Activated T-helper 1 cell treated with anti-CD3 and anti-CD28 coated beads, Interleukin-12 subunit alpha, Interleukin-12 subunit beta, Interleukin-2, Interleukin-4 antibody, amounts not matched to agents 30 ng/mL and 10 ng/mL and 1 ng/mL, durations not matched to agents 14 hours and 24 hours and 36 hours (primary cell): Measurements from ENCODE around the gene SLC2A1. TPM values are rescaled to one million over a fixed set of nuclear protein-coding genes. Genes with fewer than 3 reads are reported as not detected.
"Not testable (repeated sequence)": the region's sequence is repeated elsewhere in the genome, so short reads cannot be mapped to it uniquely, and the experiment has no call there.

Source experiments
- DNase-seq: peaks from one replicate; pipeline ENCODE4 v3.0.0; 2021; ENCODE audit warnings: low spot score
- H3K27ac Mint-ChIP-seq: one replicate; pipeline ENCODE4 v1.8.0; 2021; ENCODE audit warnings: mild to moderate bottlenecking, mixed read lengths
- H3K27me3 Mint-ChIP-seq: one replicate; pipeline ENCODE4 v1.8.0; 2022; ENCODE audit warnings: mild to moderate bottlenecking, moderate library complexity, mixed read lengths; ENCODE audit not compliant: insufficient read depth
- H3K36me3 Mint-ChIP-seq: one replicate; pipeline ENCODE4 v1.8.0; 2021; ENCODE audit warnings: low read depth, mixed read lengths
- H3K4me1 Mint-ChIP-seq: one replicate; pipeline ENCODE4 v1.8.0; 2021; ENCODE audit warnings: low read depth, mixed read lengths
- H3K4me3 Mint-ChIP-seq: one replicate; pipeline ENCODE4 v1.8.0; 2021; ENCODE audit warnings: mild to moderate bottlenecking, moderate library complexity, mixed read lengths
- H3K9me3 Mint-ChIP-seq: one replicate; pipeline ENCODE4 v1.8.0; 2021; ENCODE audit warnings: mixed read lengths
- intact Hi-C: fragments of 100-400 bp; cut with micrococcal nuclease; formaldehyde crosslinking; loops from one replicate; pipeline ENCODE4 v1.15.1; 2024
- total RNA-seq: library from RNA; stranded (reverse); gene quantifications from 2 replicates; pipeline ENCODE4 v1.2.3, GENCODE V29; 2022

The SLC2A1 gene
- total RNA-seq, 1 donor from 2014 or later: 111 TPM

DNA sequence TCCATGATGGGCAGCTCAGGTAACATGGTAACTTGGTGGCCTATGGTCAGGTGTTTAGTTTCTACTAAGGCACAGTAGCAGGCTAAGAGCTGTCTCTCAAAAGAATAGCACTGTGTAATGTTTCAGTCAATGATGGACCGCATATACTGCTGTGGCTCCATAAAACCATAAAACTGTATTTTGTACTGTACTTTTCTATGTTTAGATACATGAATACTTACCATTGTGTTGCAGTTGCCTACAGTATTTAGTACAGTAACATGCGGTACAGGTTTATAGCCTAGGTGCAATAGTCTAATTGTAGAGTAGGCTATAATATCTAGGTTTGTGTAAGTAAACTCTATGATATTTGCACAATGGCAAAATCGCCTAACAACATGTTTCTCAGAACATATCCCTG is 50.6 kb downstream of the SLC2A1 start:
- intact Hi-C loops: no loop called here
- H3K4me1 Mint-ChIP-seq: no peaks in the 10 kb centered on the region
- no peak overlapping the region for H3K4me3 Mint-ChIP-seq
- H3K27me3 Mint-ChIP-seq: peaks cover 4% of the 10 kb centered on the region
- no peaks in the 10 kb centered on the region for H3K36me3 Mint-ChIP-seq
- DNase-seq: no peak
- no peaks in the 10 kb centered on the region for H3K9me3 Mint-ChIP-seq
- no peak overlapping the region for H3K27ac Mint-ChIP-seq

DNA sequence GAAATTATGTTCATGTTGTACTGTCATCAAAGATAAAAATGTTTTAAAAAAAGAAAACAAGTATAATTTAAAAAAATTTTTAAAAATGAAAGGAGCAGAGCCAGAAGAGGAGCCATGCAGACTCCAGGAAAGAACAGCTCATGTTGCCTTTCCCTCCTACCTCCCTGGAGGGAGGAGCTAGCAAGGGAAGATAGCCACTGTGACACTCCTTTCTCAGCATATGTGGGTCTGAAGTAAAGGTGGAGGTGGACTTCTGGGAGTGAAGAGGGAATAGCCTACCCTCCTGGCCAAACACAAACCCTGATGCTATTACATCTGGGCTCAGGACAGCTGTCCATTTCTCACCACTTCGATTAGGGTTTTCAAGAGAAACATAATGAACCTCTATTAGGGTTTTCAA is 54.2 kb downstream of the SLC2A1 start:
- no peaks in the 10 kb centered on the region for H3K27me3 Mint-ChIP-seq
- H3K4me3 Mint-ChIP-seq: no peak overlapping the region
- H3K36me3 Mint-ChIP-seq: no peaks in the 10 kb centered on the region
- intact Hi-C loops: no loop called here
- H3K27ac Mint-ChIP-seq: no peak overlapping the region
- H3K9me3 Mint-ChIP-seq: no peaks in the 10 kb centered on the region
- H3K4me1 Mint-ChIP-seq: no peaks in the 10 kb centered on the region
- no peak for DNase-seq

DNA sequence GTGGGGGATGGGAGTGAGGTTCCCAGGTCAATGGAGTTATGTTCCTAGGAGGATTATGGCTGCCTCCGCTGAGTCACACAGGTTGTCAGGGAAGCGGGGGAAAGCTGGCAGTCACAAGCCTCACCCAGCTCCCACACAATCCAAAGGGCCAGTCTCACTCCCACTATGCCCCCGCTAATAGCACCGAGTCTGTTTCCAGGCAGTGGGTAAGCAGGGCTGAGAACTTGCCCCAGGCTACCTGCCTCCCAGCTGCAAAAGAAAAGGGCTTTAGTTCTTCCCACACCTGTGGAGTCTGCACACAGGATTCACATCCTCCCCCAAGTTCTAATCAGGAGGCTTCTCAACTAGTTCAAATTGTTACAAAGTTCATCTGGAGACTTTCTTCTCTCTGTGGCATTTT is 58.7 kb downstream of the SLC2A1 start:
- peaks cover 11% of the 10 kb centered on the region for H3K9me3 Mint-ChIP-seq
- not testable (repeated sequence) for H3K4me1 Mint-ChIP-seq

DNA sequence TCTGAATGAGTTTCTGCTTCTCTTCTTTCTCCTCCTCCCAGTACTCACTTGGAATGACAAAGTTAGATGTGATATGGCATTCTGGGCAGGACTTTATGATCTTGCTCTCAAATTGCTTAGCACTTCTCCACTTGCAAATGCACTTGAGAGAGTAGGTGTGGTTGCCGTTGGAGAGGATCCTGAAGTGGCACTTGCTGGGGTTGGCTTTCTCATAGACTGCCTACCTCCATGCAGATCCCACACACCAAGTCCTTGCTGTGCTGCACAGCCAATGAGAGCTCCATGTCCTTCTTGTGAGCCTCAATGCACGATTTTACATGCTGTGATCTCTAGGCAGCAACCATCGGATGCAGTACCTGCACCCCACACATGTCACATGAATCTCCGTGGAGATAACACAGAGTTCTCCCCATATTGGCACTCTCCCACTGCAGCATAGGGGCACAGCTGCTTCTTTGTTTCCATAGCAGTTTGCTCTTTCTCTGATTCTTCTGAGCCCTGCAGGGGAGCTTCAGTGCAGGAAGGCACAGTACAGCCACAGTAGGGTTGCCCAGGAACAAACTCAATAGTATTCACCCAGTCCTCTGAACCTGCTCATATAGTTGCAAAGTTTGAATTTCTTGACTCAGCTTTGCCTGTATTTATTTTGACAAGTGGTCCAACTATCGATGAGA is 67.1 kb downstream of the SLC2A1 start:
- H3K9me3 Mint-ChIP-seq: no peaks in the 10 kb centered on the region
- H3K27me3 Mint-ChIP-seq: peaks cover 10% of the 10 kb centered on the region
- intact Hi-C loops: no loop called here
- H3K36me3 Mint-ChIP-seq: no peaks in the 10 kb centered on the region
- H3K4me1 Mint-ChIP-seq: no peaks in the 10 kb centered on the region
- DNase-seq: no peak
- H3K27ac Mint-ChIP-seq: no peak overlapping the region
- no peak overlapping the region for H3K4me3 Mint-ChIP-seq

More for the DNA sequence above, 58.7 kb downstream of the SLC2A1 start:
- H3K27ac Mint-ChIP-seq, intact Hi-C loops, DNase-seq, H3K36me3 Mint-ChIP-seq, H3K4me3 Mint-ChIP-seq: not testable (repeated sequence)
- peaks cover 23% of the 10 kb centered on the region for H3K27me3 Mint-ChIP-seq

DNA sequence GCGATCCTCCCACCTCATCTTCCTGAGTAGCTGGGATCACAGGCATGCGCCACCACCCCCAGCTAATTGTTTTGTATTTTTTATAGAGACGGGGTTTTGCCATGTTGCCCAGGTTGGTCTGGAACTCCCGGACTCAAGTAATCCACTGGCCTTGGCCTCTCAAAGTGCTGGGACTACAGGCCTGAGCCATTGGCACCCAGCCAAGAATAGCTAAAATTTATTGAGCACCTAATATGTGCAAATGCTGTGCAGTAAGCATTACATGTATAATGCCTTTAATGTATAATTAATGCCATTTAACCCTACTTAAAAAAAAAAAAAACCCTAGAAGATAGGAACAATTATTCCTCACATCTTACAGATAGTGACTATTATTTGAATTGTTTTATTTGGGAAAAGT is 69.4 kb downstream of the SLC2A1 start:
- Mint-ChIP-seq H3K27me3 (peaks cover 10% of the 10 kb centered on the region), H3K36me3 (no peaks in the 10 kb centered on the region), H3K4me3 (no peak overlapping the region), H3K9me3 (no peaks in the 10 kb centered on the region), H3K4me1 (no peaks in the 10 kb centered on the region), H3K27ac (no peak overlapping the region)
- intact Hi-C loops: no loop called here
- no peak for DNase-seq

DNA sequence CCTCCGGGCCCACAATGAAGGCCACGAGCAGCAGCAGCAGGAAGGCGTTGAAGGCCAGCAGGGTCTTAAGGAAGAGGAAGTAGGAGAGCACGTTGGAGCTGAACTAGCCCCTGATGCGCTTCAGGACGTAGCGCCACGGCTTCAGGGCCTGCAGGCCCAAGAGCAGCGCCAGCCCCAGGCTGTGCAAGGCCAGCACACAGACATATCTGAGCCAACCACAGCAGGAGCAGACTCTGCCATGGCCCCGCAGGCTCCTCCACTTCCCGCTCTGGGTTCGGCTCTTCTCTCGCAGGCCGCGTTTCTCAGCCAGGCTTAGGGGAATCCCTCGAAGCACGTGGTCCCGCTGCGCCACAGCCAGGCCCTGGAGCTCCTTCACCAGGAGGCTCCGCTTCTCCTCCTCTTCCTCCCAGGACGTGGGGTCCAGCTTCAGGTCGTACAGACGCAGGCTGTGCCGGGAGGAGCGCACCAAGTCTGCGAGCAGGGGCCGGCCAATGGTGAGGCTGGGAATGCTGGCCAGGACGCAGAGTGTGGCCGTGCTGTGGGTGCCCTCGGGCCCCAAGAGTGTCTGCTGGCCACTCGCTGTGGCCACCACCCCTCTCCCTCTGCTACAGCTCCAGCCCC is 70.5 kb downstream of the SLC2A1 start:
- Mint-ChIP-seq H3K27ac (no peak overlapping the region), H3K27me3 (peaks cover 10% of the 10 kb centered on the region), H3K36me3 (no peaks in the 10 kb centered on the region), H3K9me3 (no peaks in the 10 kb centered on the region), H3K4me3 (no peak overlapping the region), H3K4me1 (no peaks in the 10 kb centered on the region)
- DNase-seq: no peak
- intact Hi-C loops: no loop called here

DNA sequence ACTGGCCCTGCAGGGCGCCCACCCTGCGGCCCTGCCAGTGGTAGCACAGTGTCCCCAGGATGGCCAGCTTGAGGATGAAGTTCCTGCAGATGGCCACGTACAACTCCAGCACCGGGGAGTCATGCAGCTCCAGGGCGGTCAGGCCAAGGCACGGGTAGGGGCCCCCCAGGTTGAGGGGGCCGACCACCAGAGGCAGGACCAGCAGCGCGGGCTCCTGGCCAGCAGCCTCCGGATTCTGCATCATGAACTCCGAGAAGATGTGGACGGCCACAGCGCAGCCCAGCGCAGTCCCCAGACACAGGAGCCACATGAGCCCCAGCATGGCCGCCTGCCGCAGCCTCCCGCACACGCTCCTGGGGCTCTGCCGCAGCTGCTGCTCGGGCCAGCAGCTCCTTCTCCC is 71.3 kb downstream of the SLC2A1 start:
- no peak overlapping the region for H3K27ac Mint-ChIP-seq
- H3K9me3 Mint-ChIP-seq: no peaks in the 10 kb centered on the region
- H3K27me3 Mint-ChIP-seq: peaks cover 9% of the 10 kb centered on the region
- no peak overlapping the region for H3K4me3 Mint-ChIP-seq
- intact Hi-C loops: no loop called here
- DNase-seq: no peak
- H3K4me1 Mint-ChIP-seq: no peaks in the 10 kb centered on the region
- no peaks in the 10 kb centered on the region for H3K36me3 Mint-ChIP-seq

DNA sequence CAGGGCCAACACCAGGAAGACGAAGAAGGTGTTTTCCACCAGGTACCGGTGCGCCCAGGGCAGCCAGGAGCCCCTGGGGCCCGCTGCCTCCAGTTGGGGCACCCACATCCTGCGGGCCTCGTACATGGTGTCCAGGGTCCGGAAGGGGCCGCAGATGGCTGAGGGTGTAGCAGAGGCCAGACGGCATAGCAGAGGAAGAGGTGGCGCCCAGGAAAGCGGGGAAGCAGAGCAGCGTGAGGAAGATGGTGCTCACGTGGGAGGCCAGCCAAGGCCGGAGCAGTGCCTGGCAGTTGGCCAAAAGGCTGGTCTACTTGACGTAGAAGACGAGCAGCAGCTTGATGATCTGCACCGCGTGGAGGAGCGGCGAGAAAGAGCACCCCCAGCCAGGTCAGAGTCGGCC is 71.9 kb downstream of the SLC2A1 start:
- no peaks in the 10 kb centered on the region for H3K36me3 Mint-ChIP-seq
- no peaks in the 10 kb centered on the region for H3K4me1 Mint-ChIP-seq
- no peak overlapping the region for H3K4me3 Mint-ChIP-seq
- intact Hi-C loops: no loop called here
- H3K27ac Mint-ChIP-seq: no peak overlapping the region
- H3K27me3 Mint-ChIP-seq: peaks cover 11% of the 10 kb centered on the region
- DNase-seq: no peak
- no peaks in the 10 kb centered on the region for H3K9me3 Mint-ChIP-seq

DNA sequence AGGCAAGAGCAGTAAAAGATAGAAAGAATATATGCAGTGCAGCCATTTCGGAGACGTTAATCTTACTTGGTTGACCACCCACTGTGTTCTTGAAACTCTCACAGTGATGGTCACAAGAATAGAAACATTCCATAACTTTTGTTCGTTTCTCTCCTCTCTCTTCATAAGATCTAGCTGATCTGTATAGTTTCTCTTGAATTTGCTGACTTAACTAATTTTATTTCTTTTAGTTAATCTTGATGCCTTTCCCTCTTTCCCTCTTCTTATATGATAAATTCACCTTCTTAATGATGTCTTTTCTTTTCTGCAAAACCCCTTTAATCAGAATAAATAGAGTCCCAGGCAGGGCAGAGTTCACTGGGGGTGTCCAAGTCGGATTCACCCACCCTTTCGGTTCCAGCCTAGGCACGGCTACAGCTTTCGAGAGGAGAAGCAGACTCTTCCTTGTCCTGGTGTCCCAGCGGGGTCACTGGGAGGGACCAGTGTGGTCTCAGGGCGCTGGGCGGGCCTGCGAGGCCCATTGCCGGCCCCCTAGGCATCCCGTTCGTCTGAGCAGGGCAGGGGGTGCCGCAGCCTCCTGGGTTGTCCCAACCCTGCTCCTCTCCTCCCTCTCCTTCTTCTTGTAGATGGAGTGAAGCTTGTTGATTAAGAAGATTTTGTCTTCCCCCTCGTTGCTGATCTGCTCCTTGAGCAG is 72.5 kb downstream of the SLC2A1 start:
- Mint-ChIP-seq H3K27ac (no peak overlapping the region), H3K4me3 (no peak overlapping the region)

DNA sequence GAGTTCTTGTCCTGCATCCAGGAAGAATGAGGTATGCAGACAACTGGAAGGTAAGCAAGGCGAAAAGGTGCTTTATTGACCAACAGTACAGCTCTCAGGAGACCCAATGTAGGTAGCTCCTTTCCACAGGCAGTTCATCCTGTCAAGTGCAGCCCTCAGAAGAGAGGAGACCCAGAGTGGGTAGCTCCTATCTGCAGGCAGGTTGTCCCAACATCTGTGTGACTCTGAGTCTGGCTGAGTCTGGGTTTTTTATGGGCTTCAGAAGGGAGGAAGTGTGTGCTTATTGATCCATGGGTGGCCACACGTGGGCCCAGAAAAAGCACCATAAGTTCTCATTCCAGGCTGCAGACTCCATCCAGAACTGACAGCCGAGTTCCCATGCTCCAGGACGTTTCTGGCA is 78.3 kb downstream of the SLC2A1 start:
- no peaks in the 10 kb centered on the region for H3K9me3 Mint-ChIP-seq
- H3K27ac Mint-ChIP-seq: no peak overlapping the region
- H3K36me3 Mint-ChIP-seq: no peaks in the 10 kb centered on the region
- no peak for DNase-seq
- intact Hi-C loops: no loop called here
- peaks cover 19% of the 10 kb centered on the region for H3K27me3 Mint-ChIP-seq
- H3K4me3 Mint-ChIP-seq: no peak overlapping the region
- no peaks in the 10 kb centered on the region for H3K4me1 Mint-ChIP-seq

More for the DNA sequence above, 72.5 kb downstream of the SLC2A1 start:
- no peak for DNase-seq
- Mint-ChIP-seq H3K4me1 (no peaks in the 10 kb centered on the region), H3K9me3 (no peaks in the 10 kb centered on the region), H3K36me3 (no peaks in the 10 kb centered on the region), H3K27me3 (peaks cover 10% of the 10 kb centered on the region)
- intact Hi-C loops: no loop called here

DNA sequence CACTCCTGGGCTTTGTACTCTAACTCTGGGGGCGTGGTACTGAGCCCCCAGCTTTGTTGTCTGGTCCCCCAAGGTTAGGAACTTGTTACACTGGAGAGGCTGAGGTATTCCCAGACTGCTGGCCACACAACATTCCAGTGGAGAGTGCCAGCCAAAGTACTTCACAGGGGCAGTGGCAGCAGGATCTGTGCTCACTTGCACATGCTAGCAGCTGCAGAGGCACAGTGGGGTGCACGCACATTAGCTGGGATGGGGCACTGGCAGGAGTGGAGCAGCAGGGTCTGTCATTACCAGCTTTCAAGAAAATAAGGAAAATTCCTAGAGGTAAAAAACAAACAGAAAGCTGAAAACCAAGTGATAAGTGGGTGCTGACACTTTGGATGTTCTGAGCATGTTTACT is 81.3 kb downstream of the SLC2A1 start:
- Mint-ChIP-seq H3K27ac (no peak overlapping the region), H3K27me3 (peaks cover 15% of the 10 kb centered on the region), H3K9me3 (peaks cover 10% of the 10 kb centered on the region), H3K4me3 (no peak overlapping the region), H3K4me1 (no peaks in the 10 kb centered on the region), H3K36me3 (no peaks in the 10 kb centered on the region)
- no peak for DNase-seq
- intact Hi-C loops: no loop called here

DNA sequence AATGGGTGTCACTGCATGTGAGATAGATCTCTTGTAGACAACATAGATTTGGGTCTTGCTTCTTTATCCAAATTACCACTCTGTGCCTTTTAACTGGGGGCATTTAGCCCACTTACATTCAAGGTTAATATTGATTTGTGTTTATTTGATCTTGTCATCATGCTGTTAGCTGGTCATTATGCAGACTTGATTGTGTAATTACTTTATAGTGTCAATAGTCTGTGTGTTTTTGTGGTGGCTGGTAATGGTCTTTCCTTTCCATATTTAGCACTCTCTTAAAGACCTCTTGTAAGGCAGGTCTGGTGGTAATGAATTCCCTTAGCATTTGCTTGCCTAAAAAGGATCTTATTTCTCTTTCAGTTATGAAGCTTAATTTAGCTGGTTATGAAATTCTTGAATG is 82.7 kb downstream of the SLC2A1 start:
- H3K36me3 Mint-ChIP-seq: no peaks in the 10 kb centered on the region
- H3K4me3 Mint-ChIP-seq: no peak overlapping the region
- H3K4me1 Mint-ChIP-seq: no peaks in the 10 kb centered on the region
- peaks cover 10% of the 10 kb centered on the region for H3K9me3 Mint-ChIP-seq
- intact Hi-C loops: no loop called here
- DNase-seq: no peak
- H3K27me3 Mint-ChIP-seq: peaks cover 14% of the 10 kb centered on the region
- no peak overlapping the region for H3K27ac Mint-ChIP-seq
